Measurements from ENCODE around the gene GCLC.

GCLC gene

DNA sequence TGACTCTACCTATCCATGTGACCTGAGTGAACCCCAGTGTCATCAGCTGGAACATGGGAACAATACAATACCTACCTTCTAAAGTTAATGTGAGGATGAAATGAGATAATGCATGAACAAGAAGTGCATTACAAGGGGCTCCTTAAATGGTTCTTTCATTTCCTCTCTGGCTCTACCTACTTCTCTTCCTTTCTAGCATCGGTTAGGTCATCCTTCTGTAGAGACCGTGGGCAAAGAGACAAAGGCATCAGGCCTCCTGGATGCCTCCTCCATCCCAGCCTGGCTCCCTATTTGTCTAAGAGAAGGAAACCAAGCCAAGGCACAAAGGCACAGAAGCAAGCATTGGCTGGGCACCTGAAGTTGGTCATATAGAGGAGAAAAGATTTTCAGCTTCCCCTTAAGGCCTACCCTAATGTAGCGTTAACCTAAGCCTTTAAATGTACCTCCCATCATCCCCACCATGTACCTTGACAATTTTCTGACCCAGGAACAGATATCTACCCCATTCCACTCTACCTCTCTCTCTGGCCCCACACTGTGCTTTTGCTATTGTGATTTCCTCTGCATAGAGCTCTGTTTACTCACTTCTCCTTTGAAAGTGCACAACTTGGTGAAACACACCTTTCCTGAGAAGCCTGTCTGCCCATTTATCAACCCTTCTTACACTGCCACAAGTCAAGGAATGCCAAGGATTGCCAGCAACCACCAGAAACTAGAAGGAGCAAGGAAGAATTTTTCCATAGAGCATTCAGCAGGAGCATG lies 86.6 kb downstream of the GCLC start:
- no peak for DNase-seq (ENCODE audit: low read depth, low spot score)

DNA sequence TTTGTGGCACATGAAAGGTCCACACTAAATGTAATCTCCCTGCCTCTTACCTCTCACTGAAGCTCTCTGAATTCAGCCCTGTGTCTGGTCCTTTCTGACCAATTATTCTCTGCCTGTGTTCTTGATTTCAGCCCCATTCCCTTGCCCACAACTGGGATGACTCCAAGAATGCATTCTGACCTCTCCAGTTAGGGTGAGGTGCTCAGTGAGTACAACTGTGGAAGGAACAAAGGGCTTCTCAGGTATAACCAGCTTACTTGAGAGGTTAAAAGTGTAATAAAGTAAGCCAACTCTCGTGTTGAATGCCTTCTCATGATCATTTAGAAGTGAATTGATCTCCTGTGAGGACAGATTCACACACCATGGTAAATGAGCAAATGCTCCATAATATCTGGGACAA lies 88.1 kb downstream of the GCLC start:
- DNase-seq (ENCODE audit: low read depth, low spot score): no peak

DNA sequence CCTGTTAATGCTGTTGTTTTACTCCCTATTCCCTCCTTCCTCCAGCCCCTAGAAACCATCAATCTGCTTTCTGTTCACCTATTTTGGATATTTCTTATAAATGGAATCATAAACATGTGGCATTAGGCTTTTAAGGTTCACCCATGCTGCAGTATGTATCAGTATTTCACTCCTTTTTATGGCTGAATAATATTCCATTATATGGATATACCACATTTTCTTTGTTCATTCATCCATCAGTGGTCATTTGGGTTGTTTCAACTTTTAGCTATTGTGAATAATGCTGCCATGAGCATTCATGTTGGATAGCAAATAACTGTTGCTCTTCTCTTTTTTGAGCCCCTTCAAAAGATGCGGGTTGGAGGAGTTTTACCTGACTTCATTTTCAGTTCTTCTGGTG lies 89.2 kb downstream of the GCLC start:
- no peak for DNase-seq (ENCODE audit: low read depth, low spot score)

DNA sequence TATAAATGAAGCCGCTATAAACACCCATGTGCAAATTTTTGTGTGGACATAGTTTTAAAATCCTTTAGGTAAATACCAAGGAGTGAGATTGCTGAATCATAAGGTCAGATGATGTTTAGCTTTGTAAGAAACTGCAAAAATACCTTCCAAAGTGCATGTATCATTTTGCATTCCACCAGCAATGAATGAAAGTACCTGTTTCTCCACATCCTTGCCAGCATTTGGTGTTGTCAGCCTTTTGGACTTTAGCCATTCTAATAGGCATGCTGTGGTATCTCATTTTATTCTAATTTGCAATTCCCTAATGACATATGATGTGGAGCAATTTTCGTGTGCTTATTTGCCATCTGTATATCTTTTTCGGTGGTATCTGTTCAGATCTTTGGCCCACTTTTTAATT lies 93.7 kb downstream of the GCLC start:
- DNase-seq (ENCODE audit: low read depth, low spot score): no peak

DNA sequence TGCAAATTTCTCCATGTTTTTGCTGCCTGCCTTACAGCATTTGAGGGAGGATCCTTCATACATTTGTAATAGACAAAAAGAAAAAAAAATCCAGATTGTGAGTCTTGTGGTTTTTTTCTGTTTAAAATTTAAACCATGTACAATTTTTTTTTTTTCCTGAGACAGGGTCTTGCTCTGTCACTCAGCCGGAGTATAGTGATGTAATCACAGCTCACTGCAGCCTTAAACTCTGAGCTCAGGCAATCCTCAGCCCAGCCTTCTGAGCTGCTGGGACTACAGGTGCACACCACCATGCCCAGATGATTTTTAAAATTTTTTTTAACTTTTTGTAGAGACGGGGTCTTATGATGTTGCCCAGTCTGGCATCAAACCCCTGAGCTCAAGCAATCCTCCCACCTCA lies 97.0 kb downstream of the GCLC start:
- DNase-seq (ENCODE audit: low read depth, low spot score): no peak

Measured in ELF-1 (cell line).